Smooth muscle cell (in vitro differentiated cells): ENCODE data around the gene ZEB2. TPM values are rescaled to one million over a fixed set of nuclear protein-coding genes. Genes with fewer than 3 reads are reported as not detected.

ENCODE experiments used
- DNase-seq: peaks from one replicate; lab custom pipeline; 2025; ENCODE audit not compliant: unreplicated experiment; lab: John Stamatoyannopoulos, UW
- H2AFZ ChIP-seq: fragments of 200-600 bp; sonication (generic); 2 replicates; pipeline ENCODE4 v1.6.0; 2016; ENCODE audit warnings: antibody characterized with exemption, low read depth, mild to moderate bottlenecking
- H3F3A ChIP-seq: fragments of 200-600 bp; sonication (generic); 2 replicates; pipeline ENCODE4 v1.6.0; 2017; ENCODE audit warnings: antibody characterized with exemption, low read depth
- H3K27ac ChIP-seq: fragments of 200-600 bp; sonication (generic); 2 replicates; pipeline ENCODE4 v1.5.1; 2016; ENCODE audit warnings: low read depth, mild to moderate bottlenecking
- H3K27me3 ChIP-seq: fragments of 200-600 bp; sonication (generic); 2 replicates; pipeline ENCODE4 v1.6.1; 2016; ENCODE audit warnings: low read depth, mild to moderate bottlenecking
- H3K36me3 ChIP-seq: fragments of 200-600 bp; sonication (generic); 2 replicates; pipeline ENCODE4 v1.5.1; 2016; ENCODE audit warnings: low read depth
- H3K4me1 ChIP-seq: fragments of 200-600 bp; sonication (generic); 2 replicates; pipeline ENCODE4 v1.5.1; 2016; ENCODE audit warnings: low read depth
- H3K4me2 ChIP-seq: fragments of 200-600 bp; sonication (generic); 2 replicates; pipeline ENCODE4 v1.6.0; 2016; ENCODE audit warnings: mild to moderate bottlenecking
- H3K4me3 ChIP-seq: fragments of 200-600 bp; sonication (generic); 2 replicates; pipeline ENCODE4 v1.5.1; 2016; ENCODE audit warnings: mild to moderate bottlenecking
- H3K79me2 ChIP-seq: fragments of 200-600 bp; sonication (generic); 2 replicates; pipeline ENCODE4 v1.6.0; 2016; ENCODE audit warnings: low read depth, mild to moderate bottlenecking
- H3K9ac ChIP-seq: fragments of 200-600 bp; sonication (generic); 2 replicates; pipeline ENCODE4 v1.6.0; 2016; ENCODE audit warnings: low read depth
- H3K9me3 ChIP-seq: fragments of 200-600 bp; sonication (generic); replicated peaks from 2 replicates; pipeline ENCODE4 v1.5.1; 2016; ENCODE audit warnings: low read depth
- H4K20me1 ChIP-seq: fragments of 200-600 bp; sonication (generic); 2 replicates; pipeline ENCODE4 v1.6.0; 2016; ENCODE audit warnings: low read depth
- CTCF ChIP-seq: fragments of 200-600 bp; sonication (generic); IDR thresholded peaks from 2 replicates; pipeline ENCODE4 v1.5.1; 2017; ENCODE audit warnings: borderline replicate concordance, mild to moderate bottlenecking, antibody characterized with exemption; ENCODE audit not compliant: insufficient read depth, poor library complexity, severe bottlenecking
- WGBS: methylation state at CpG from one replicate; pipeline ENCODE4 v1.1.7; 2016; ENCODE audit warnings: low lambda C conversion rate; 5-methylcytosine and 5-hydroxymethylcytosine counted together
- polyA plus RNA-seq: library from polyadenylated mRNA; unstranded; fragments of >200 nt; fragmentation: Nextera tagmentation; extraction: Ambion mirVana; gene quantifications from 2 replicates; pipeline ENCODE4 v1.2.1, GENCODE V29; 2016
- total RNA-seq: library from RNA; depleted of rRNA; stranded (reverse); fragments of >200 nt; gene quantifications from 2 replicates; pipeline ENCODE4 v1.2.3, GENCODE V29; 2014

ZEB2 gene
- total and polyA plus RNA-seq, 2 experiments from 2014 or later, result 67.5 to 148 TPM

- Histone ChIP-seq H3K4me1 (peaks cover 10% of the 10 kb centered on the region), H3K4me2 (no peak overlapping the region)
- 93% methylated on average over 2 of the region's 2 CpGs for WGBS
These were observed 8.2 kb upstream of the ZEB2 start for GRCh38 chr2:144528108-144528507.

GRCh38 chr2:144526831-144527230 is 6.9 kb upstream of the ZEB2 start:
- H3K4me2 ChIP-seq, result peak overlapping the region; percentile 38

More at GRCh38 chr2:144528108-144528507, 8.2 kb upstream of the ZEB2 start:
- peaks cover 5% of the 10 kb centered on the region for H3F3A ChIP-seq
- no peak for TF ChIP-seq CTCF
- H3K79me2 ChIP-seq, result peaks cover 10% of the 10 kb centered on the region
- no peak overlapping the region for H2AFZ ChIP-seq
- no peak overlapping the region for H3K4me3 ChIP-seq
- no peak for DNase-seq
- H3K27ac ChIP-seq, result no peak overlapping the region
- H3K36me3 ChIP-seq, result no peaks in the 10 kb centered on the region
- no peaks in the 10 kb centered on the region for H4K20me1 ChIP-seq
- H3K9ac ChIP-seq, result no peak overlapping the region
- no peaks in the 10 kb centered on the region for H3K27me3 ChIP-seq
- no peaks in the 10 kb centered on the region for H3K9me3 ChIP-seq

DNA sequence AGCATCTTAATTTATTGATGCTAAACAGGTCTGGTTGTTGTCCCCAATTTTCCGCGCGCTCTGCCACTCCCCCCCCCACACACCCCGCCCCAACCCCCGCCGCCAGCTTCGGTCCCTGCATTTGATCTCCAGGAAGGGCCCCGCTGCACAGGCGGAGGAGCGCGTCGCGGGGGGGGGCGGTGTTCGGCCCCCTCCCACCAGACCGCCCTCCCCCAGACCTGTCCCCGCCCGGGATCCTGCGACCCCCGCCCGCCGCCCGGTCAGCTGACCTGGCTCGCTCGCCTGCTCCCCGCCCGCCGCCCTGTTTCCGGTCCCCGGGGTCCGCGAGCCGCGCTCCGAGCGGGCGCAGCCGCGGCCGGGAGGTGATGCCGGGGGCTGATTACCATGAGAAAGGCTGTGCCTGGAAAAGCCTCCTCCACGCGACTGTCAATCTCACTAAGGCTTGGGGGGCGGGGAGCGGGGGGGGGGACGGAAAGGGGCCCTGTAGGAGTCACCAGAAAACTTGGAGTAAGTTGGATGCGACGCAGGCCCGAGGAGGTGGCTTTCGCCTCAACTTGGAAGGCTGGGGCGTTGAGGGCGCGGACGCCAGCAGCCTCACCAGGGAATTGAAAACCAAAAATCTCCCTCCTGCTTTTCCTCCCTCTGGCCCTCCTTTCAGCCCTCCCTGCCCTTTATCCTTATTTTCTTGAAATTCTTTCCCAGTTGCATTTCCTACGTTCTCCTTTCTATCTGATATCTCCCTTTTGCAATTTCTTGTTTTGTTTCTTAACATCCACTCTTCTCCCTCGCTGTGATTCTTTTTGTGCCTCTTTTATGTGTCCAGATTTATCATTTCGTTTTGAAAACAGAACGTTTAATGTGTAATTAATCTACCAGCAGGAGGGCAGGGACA is 4.4 kb upstream of the ZEB2 start:
- peaks cover 11% of the 10 kb centered on the region for H3F3A ChIP-seq

More at GRCh38 chr2:144526831-144527230, 6.9 kb upstream of the ZEB2 start:
- no peak overlapping the region for H3K9ac ChIP-seq
- H3F3A ChIP-seq, result peaks cover 5% of the 10 kb centered on the region
- H4K20me1 ChIP-seq, result no peaks in the 10 kb centered on the region
- 59% methylated on average over 2 of the region's 2 CpGs for whole genome bisulfite sequencing
- H3K9me3 ChIP-seq, result no peaks in the 10 kb centered on the region
- peaks cover 18% of the 10 kb centered on the region for H3K79me2 ChIP-seq
- H3K4me1 ChIP-seq, result peaks cover 22% of the 10 kb centered on the region
- H3K27me3 ChIP-seq, result no peaks in the 10 kb centered on the region
- H3K27ac ChIP-seq, result no peak overlapping the region
- H2AFZ ChIP-seq, result peak overlapping the region; percentile 80
- H3K4me3 ChIP-seq, result no peak overlapping the region
- no peaks in the 10 kb centered on the region for H3K36me3 ChIP-seq
- no peak for DNase-seq
- no peak for TF ChIP-seq CTCF

More for the DNA sequence above, 4.4 kb upstream of the ZEB2 start:
- TF ChIP-seq CTCF, result no peak
- H3K9me3 ChIP-seq, result no peaks in the 10 kb centered on the region
- H3K4me2 ChIP-seq, result peak overlapping the region; percentile 91
- H2AFZ ChIP-seq, result peak overlapping the region; percentile 94
- no peaks in the 10 kb centered on the region for H4K20me1 ChIP-seq
- peaks cover 36% of the 10 kb centered on the region for H3K4me1 ChIP-seq
- DNase-seq, result no peak
- peak overlapping the region; percentile 73 for H3K9ac ChIP-seq
- H3K36me3 ChIP-seq, result no peaks in the 10 kb centered on the region
- 2% methylated on average over 13 of the region's 58 CpGs for WGBS
- peak overlapping the region; percentile 64 for H3K27ac ChIP-seq
- peak overlapping the region; percentile 65 for H3K4me3 ChIP-seq
- no peaks in the 10 kb centered on the region for H3K27me3 ChIP-seq
- H3K79me2 ChIP-seq, result peaks cover 24% of the 10 kb centered on the region
